ENCODE results near the gene SERPINE3. TPM values are rescaled to one million over a fixed set of nuclear protein-coding genes. Genes with fewer than 3 reads are reported as not detected.

Gene SERPINE3
- total RNA-seq, 1 donor, result not detected

- DNase-seq (ENCODE audit: low read depth), result peak; percentile 8
- TF ChIP-seq CTCF (IDR thresholded peaks at IDR 0.05; ENCODE audit: insufficient read depth, low read length), result no peak
These were observed 34.1 kb upstream of the SERPINE3 start for GRCh38 chr13:51305271-51305967.

GRCh38 chr13:51308781-51309180, 30.7 kb upstream of the SERPINE3 start:
- no peak overlapping the region for H3K4me3 ChIP-seq (ENCODE audit: low read depth, low read length)
- no peak for DNase-seq (ENCODE audit: low read depth)
- TF ChIP-seq CTCF (IDR thresholded peaks at IDR 0.05; ENCODE audit: insufficient read depth, low read length), result no peak

More at GRCh38 chr13:51305271-51305967, 34.1 kb upstream of the SERPINE3 start:
- H3K4me3 ChIP-seq (ENCODE audit: low read depth, low read length), result no peak overlapping the region

GRCh38 chr13:51311231-51311630, 28.3 kb upstream of the SERPINE3 start:
- H3K4me3 ChIP-seq (ENCODE audit: low read depth, low read length), result no peak overlapping the region
- no peak for DNase-seq (ENCODE audit: low read depth)
- TF ChIP-seq CTCF (IDR thresholded peaks at IDR 0.05; ENCODE audit: insufficient read depth, low read length), result no peak

GRCh38 chr13:51311957-51312520, 27.5 kb upstream of the SERPINE3 start:
- no peak for TF ChIP-seq CTCF (IDR thresholded peaks at IDR 0.05; ENCODE audit: insufficient read depth, low read length)
- no peak for DNase-seq (ENCODE audit: low read depth)
- H3K4me3 ChIP-seq (ENCODE audit: low read depth, low read length), result no peak overlapping the region

GRCh38 chr13:51313619-51314018, 25.9 kb upstream of the SERPINE3 start:
- no peak overlapping the region for H3K4me3 ChIP-seq (ENCODE audit: low read depth, low read length)
- DNase-seq (ENCODE audit: low read depth), result no peak
- TF ChIP-seq CTCF (IDR thresholded peaks at IDR 0.05; ENCODE audit: insufficient read depth, low read length), result no peak

GRCh38 chr13:51317262-51317661, 22.2 kb upstream of the SERPINE3 start:
- peak; percentile 62 for DNase-seq (ENCODE audit: low read depth)
- H3K4me3 ChIP-seq (ENCODE audit: low read depth, low read length), result no peak overlapping the region
- TF ChIP-seq CTCF (IDR thresholded peaks at IDR 0.05; ENCODE audit: insufficient read depth, low read length), result no peak
